ENCODE measurements around the gene HIKESHI.

Gene HIKESHI, protein sequence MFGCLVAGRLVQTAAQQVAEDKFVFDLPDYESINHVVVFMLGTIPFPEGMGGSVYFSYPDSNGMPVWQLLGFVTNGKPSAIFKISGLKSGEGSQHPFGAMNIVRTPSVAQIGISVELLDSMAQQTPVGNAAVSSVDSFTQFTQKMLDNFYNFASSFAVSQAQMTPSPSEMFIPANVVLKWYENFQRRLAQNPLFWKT

DNA sequence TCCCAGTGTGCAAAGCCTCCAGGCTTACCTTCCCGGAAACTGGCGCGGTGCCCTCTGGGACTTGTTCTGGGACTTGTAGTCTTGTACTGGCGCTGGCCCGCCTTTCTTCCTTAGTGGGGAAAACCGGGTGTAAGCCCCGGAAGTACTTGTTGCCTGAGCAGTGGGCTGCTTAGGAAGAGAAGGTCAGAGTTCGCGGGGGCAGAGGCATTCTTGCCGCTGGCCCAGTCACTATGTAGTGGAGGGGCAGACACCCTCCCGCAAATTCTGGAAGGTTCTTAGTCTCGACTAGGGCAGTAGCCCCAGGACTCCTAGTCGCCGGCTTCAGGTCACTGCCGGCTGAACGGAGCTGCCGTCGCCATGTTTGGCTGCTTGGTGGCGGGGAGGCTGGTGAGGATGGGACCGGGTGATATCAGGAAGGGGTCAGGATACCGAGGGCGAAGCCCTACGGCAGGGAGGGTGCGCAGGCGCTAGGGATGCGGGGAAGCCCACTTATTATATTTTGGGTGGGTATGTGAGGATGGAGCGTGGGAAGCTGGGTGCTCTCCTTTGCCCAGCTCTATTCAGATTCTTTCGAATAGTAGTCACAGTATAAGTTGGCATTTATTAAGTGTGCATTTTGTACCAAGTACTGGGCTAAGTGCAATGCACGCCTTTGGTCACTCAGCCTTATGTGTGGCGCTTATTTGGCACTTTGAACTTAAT, at the start of gene HIKESHI:
Gene HIKESHI (plus strand): TSS at position 149 of the 702 bp plus-strand sequence. CDS start 209 bp downstream, at position 358.
- H3K4me3 ChIP-seq (ENCODE audit: control insufficient read depth, low read depth, low read length), result peak within 1 kb of the TSS; percentile 98
- DNase-seq (ENCODE audit: low read depth), result peak; percentile 97
- TF ChIP-seq, protein P1, sequence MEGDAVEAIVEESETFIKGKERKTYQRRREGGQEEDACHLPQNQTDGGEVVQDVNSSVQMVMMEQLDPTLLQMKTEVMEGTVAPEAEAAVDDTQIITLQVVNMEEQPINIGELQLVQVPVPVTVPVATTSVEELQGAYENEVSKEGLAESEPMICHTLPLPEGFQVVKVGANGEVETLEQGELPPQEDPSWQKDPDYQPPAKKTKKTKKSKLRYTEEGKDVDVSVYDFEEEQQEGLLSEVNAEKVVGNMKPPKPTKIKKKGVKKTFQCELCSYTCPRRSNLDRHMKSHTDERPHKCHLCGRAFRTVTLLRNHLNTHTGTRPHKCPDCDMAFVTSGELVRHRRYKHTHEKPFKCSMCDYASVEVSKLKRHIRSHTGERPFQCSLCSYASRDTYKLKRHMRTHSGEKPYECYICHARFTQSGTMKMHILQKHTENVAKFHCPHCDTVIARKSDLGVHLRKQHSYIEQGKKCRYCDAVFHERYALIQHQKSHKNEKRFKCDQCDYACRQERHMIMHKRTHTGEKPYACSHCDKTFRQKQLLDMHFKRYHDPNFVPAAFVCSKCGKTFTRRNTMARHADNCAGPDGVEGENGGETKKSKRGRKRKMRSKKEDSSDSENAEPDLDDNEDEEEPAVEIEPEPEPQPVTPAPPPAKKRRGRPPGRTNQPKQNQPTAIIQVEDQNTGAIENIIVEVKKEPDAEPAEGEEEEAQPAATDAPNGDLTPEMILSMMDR (conservative IDR thresholded peaks at IDR 0.05; ENCODE audit: control insufficient read depth, insufficient read depth, low read depth, low read length), result no peak

DNA sequence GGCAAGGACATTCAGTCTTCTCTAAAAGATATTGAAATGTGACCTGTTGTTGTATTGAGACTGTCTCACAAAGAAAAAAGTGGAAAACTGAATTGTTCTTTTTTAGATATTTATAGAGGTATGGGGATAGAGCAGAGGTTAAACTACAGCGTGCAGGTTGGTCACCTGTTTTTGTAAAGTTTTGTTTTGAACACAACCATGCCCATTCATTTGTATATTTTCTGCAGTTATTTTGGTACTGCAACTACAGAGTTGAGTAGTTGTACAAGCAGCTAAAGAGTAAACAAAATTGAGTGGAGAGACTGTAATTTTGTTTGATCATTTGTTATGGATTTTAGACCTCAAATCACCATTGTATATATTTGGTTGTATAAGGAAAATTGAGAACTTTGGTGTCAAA, 46.1 kb upstream of the HIKESHI start:
- no peak overlapping the region for H3K4me3 ChIP-seq (ENCODE audit: control insufficient read depth, low read depth, low read length)
- TF ChIP-seq, protein P1 (conservative IDR thresholded peaks at IDR 0.05; ENCODE audit: control insufficient read depth, insufficient read depth, low read depth, low read length), result no peak
- no peak for DNase-seq (ENCODE audit: low read depth)

DNA sequence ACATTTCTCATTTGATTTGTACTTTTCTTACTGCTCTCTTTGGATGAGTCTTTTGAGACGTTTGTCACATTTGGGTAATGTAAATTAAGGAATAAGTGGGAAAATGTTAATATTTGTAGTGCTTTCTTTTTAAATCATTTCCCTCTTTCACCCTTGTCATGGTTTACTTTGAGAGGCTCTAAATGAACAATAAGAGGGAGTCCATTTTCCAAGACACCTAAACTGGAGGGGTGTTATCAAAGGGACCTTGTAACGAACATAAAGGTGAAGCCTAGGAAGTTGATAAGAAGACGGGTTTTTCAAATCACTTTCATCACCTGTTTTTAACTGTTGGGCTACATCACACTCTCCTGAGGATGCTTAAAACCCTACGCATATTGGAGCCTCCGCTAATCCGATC, 45.4 kb upstream of the HIKESHI start:
- H3K4me3 ChIP-seq (ENCODE audit: control insufficient read depth, low read depth, low read length), result no peak overlapping the region
- DNase-seq (ENCODE audit: low read depth), result no peak
- TF ChIP-seq, protein P1 (conservative IDR thresholded peaks at IDR 0.05; ENCODE audit: control insufficient read depth, insufficient read depth, low read depth, low read length), result no peak

DNA sequence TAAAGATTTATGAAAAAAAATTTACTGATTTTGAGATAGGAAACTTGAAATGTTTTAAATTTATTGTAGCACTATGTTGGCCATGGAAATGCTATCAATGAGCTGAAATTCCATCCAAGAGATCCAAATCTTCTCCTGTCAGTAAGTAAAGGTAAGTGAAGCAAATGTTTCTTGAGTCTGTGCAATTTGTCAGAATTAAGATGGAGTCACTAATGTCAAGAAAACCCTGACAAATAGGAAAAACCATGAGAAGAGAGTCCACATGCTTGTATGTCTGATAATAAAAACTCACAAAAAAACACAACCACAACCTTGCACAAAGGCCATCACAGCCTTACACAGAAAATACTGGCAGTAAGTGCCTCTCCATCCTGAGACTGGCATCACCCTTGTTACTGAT, 44.6 kb upstream of the HIKESHI start:
- DNase-seq (ENCODE audit: low read depth), result no peak
- TF ChIP-seq, protein P1 (conservative IDR thresholded peaks at IDR 0.05; ENCODE audit: control insufficient read depth, insufficient read depth, low read depth, low read length), result no peak
- no peak overlapping the region for H3K4me3 ChIP-seq (ENCODE audit: control insufficient read depth, low read depth, low read length)

DNA sequence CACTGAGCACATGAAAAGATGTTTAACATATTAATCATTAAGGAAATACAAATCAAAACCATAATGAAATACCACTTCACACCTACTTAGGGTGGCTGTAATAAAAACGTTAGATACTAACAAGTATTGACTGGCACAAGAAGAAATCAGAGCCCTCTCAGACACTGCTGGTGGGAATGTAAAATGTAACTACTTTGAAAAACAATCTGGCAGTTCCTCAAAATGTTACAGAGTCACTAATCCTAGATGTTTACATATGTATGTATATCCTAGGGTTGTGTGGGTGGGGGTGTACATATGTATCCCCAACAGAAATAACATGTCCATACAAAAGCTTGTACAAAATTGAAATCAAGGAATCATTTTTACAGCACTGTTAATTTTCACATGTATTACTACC, 42.3 kb upstream of the HIKESHI start:
- H3K4me3 ChIP-seq (ENCODE audit: control insufficient read depth, low read depth, low read length), result no peak overlapping the region
- DNase-seq (ENCODE audit: low read depth), result no peak
- TF ChIP-seq, protein P1 (conservative IDR thresholded peaks at IDR 0.05; ENCODE audit: control insufficient read depth, insufficient read depth, low read depth, low read length), result no peak

DNA sequence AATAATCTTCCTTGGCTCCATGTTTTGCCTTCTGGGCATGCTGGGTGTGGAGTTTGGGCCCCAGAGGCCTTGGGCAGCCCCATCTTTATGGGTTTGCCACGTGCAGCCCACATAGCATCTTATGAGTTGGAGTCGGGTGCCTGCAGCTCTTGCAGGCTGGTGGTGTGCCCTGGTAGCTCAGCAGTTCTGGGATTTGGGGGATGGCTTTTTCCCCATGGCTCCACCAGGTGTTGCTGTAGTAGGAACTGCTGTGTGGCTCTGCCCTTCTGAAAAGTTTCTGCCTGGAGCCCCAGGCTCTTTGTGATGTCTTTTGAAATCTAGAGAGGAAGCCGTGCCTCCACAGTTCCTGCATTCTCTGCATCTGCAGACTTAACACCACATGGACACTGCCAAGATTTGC, 40.7 kb upstream of the HIKESHI start:
- TF ChIP-seq, protein P1 (conservative IDR thresholded peaks at IDR 0.05; ENCODE audit: control insufficient read depth, insufficient read depth, low read depth, low read length), result no peak
- no peak overlapping the region for H3K4me3 ChIP-seq (ENCODE audit: control insufficient read depth, low read depth, low read length)
- DNase-seq (ENCODE audit: low read depth), result no peak

Data from fibroblast of mammary gland (primary cell).